ENCODE results near the gene INSIG1.

INSIG1 gene

GRCh38 chr7:155303897-155304296 lies 6.2 kb downstream of the INSIG1 start:
- TF ChIP-seq CTCF (conservative IDR thresholded peaks at IDR 0.05; ENCODE audit: low read length): no peak
- H3K4me3 ChIP-seq (ENCODE audit: low read length): no peak overlapping the region
- no peak for DNase-seq (ENCODE audit: low read depth)

DNA sequence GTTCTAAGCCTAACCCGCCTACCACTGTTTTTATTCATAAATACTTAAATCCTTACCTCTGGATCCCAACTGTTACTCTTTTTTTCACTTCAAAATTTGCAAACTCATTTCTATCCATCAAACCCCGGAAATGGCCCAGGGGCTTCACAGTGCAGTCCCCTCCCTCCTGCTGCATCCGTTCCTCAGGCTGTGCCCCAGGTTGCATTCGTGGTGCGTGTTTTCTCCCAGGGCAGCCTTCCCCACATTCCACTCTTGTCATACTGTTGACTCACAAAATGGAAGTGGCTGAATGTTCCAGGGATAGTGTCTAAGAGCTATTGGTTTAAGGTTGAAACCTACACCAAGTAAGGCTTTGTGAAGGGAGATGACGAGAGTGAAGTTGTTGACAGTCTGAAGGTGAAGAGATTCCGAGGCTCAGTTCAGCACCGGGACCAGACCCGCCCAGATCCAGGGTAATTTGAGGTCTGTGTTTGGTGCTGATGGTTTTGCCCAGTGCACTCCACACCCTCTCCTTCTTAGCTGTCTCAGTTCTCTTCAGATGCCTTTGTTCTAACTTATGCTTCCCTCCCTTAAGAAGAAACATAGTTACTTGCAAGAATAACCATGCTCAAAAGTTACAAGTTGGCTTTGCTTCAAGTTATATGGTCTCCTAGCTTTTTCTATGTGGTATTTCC lies 7.7 kb downstream of the INSIG1 start:
- no peak for TF ChIP-seq CTCF (conservative IDR thresholded peaks at IDR 0.05; ENCODE audit: low read length)
- no peak for DNase-seq (ENCODE audit: low read depth)
- H3K4me3 ChIP-seq (ENCODE audit: low read length): no peak overlapping the region

DNA sequence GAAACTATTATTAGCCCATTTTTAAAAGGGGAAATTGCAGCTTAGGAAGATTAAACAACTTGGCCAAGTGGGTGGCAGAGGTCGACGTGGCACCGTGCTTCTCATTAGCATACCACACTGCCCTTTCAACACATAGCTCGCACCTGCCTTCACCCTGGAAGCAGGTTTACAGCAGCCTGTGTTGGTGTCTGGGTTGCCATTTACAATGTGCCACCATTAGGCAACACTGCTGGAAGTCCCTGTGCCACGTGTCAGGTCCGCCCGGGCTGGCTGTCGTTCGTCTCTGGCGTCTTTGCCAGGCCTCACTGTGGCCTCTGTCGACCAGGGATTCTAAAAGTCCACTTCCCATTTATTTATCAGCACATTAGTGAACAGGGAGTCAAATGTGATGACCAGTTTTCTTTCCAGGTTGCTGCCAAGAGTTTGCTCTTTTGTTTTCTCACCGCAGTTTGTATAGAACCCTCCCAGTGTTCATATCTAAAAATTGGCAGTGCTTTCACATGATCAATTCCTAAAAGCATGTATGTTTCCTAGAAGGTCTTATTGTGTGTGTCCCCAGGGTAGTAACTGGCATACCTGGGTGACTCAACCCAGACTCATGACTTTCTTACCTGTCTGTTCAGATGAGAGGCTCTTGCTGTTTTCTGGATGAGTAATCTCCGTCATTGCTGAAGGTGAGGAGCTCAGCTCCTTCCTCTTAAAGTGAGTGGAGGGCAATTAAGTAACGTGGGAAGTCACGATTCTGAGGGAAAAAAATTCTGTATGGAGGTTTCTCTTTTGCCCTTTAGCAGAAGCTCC lies 9.2 kb downstream of the INSIG1 start:
- no peak for DNase-seq (ENCODE audit: low read depth)
- TF ChIP-seq CTCF (conservative IDR thresholded peaks at IDR 0.05; ENCODE audit: low read length): no peak
- no peak overlapping the region for H3K4me3 ChIP-seq (ENCODE audit: low read length)

- TF ChIP-seq CTCF (conservative IDR thresholded peaks at IDR 0.05; ENCODE audit: low read length): no peak
- DNase-seq (ENCODE audit: low read depth): no peak
- no peak overlapping the region for H3K4me3 ChIP-seq (ENCODE audit: low read length)
Observed at GRCh38 chr7:155308330-155309020, 10.8 kb downstream of the INSIG1 start.

GRCh38 chr7:155309021-155309338 lies 11.3 kb downstream of the INSIG1 start:
- no peak for DNase-seq (ENCODE audit: low read depth)
- no peak overlapping the region for H3K4me3 ChIP-seq (ENCODE audit: low read length)
- no peak for TF ChIP-seq CTCF (conservative IDR thresholded peaks at IDR 0.05; ENCODE audit: low read length)

GRCh38 chr7:155310425-155311114 lies 12.9 kb downstream of the INSIG1 start:
- no peak overlapping the region for H3K4me3 ChIP-seq (ENCODE audit: low read length)
- DNase-seq (ENCODE audit: low read depth): no peak
- TF ChIP-seq CTCF (conservative IDR thresholded peaks at IDR 0.05; ENCODE audit: low read length): no peak

Data from AG10803 (cell line).